GM19468 (cell line): ENCODE results near the gene PPP1R16B.

Experiments
- ATAC-seq: cut with Tn5 transposase; IDR thresholded peaks from one replicate; pipeline ENCODE4 v1.9.1; 2021; ENCODE audit warnings: mild to moderate bottlenecking, moderate library complexity, moderate number of reproducible peaks; ENCODE audit not compliant: unreplicated experiment; ENCODE audit errors: extremely low read depth

PPP1R16B gene

GRCh38 chr20:38818113-38819065 is 12.9 kb downstream of the PPP1R16B start:
- ATAC-seq, result no peak

DNA sequence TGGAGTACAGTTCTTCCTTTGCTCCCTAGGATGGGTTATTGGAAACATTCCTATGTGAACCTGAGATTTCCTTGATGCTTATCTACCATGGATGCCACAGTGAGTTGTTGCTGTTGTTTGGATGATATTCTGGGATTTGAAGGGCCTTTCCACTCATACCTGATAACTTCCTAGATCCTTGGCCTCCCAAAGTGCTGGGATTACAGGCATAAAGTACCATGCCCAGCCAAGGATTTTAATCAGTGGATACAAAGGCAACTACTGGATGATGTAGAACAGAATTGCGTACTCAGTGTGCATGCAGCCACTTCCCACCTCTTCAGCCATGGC is 20.0 kb downstream of the PPP1R16B start:
- ATAC-seq, result no peak

DNA sequence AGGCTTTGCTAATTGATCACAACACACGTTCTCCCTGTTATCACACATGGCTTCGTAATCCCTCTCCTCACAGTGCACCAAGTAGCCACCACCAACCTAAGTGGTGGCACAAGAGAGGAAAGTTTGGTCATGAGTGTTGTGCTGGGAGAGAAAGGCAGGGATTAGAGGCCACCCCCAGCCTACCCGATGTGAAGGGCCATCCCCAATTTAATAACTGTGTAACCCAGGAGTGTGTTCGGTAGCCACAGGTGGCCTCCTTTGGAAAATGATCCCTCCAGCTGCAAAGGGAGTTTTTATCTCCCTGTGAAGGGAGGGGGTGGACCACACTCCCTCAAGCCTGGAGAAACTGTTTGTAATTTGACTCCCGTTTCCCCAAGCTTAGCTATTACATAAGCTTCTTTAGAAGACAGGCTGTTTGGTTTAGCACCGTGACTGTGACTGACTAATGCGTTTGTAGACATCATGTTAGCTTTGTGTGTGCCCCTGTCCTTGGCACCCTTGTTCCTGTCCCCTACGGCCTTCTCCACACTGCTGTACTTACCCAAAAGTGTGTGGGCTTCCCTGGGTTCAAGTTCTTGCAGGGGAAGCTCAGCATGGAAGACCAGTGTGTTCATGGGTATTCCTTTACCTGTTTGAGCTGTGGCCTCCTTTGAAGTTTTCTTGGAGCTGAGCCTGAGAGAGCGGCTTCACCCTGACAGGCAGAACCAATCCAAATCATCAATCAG is 20.6 kb downstream of the PPP1R16B start:
- no peak for ATAC-seq

GRCh38 chr20:38827770-38828281 is 22.3 kb downstream of the PPP1R16B start:
- no peak for ATAC-seq

DNA sequence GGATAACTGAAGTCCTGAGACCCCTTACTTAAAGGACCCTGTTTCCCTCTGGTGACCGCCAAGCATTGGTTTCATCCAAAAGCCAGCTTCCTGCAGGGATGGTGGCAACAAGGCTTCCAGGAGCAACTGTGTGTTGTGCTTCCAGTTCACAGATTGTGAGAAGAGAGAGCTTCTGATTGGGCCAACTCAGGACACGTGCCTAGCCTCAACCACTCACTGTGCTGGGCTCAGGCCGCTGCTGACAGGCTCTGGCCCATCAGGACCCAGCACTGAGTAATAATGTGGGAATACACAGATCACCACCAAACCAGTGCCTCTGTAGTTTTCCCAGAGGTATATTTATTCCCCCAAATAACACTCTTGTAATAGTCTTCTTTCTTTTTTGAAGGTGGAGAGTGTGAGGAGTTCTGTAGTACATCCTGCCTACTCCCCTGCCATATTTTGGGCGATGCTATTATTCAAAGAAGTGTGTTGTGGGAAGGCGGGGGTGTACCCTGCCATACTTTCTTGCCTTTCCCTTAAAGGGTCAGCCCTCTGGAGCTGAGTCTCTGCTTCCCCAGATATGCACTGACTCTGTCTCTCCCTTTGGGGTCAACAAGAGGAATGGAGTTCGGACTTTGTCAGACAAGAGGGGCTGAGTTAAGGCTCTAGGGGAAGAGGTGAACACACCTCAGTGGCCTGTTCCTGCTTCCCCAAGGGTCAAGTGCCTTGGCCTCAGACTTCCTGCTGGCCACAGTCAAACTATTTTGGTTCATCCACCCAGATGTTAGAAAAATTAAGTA is 23.2 kb downstream of the PPP1R16B start:
- ATAC-seq, result no peak

- no peak for ATAC-seq
Measured at GRCh38 chr20:38829296-38829875, 23.9 kb downstream of the PPP1R16B start.

- ATAC-seq, result no peak
Measured at GRCh38 chr20:38830356-38830755, 24.9 kb downstream of the PPP1R16B start.

DNA sequence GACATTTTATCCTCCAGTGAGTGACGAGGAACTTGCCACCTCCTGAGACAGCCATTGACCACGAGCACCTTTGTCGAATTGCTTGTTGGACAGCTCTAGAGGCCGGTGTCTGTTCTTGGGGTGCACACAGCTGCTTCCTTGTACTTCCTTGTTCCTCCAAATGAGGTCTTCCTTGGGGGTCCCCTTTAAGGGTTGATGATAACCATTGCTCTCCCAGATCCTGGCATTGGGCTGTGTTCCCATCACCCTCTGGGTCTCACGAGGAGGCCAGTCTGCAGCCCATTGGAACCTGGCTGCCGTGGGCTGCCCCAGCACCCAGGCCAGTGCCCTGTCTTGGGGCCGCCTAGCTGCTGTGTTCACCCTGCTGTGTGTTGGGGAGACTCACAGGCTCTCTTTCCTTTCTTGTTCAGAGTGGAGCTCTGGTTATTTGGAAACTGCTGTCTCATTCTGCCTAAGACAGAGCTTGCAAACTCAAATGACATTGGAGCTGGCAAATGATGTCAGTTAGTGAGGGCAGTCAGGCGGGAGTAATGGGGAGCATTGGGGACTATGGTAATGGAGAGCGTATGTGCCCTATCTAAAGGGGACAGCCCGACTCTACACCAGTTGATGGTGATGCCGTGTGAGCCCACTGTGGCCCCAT is 25.7 kb downstream of the PPP1R16B start:
- no peak for ATAC-seq

DNA sequence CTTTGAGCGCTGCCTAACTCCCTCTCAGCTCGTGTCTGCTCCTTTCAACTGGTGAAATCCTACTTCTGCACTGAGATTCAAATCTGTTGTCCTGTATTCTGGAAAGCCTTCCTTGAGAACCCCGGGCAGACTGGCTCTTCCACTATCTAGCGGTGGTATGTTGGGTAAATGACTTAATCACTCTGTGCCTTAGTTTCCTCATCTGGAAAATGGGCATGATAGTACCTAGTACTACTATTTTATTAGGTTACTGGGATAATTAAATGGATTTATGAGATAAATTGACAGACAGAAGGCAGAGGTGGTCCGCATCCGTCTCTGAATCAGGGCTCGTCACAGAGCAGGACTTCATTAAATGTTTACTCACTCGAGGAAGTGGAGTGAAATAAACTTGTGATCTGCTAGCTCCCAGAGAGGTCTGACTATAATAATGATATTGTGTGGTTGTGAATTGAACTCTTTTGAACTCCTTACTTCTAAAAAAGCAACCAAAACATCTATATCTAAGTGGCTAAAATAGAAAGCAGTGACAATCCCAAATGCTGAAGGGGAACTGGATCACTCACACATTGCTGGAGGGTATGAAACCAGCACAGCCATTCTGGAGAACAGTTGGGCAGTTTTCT is 26.6 kb downstream of the PPP1R16B start:
- no peak for ATAC-seq

- no peak for ATAC-seq
Measured at GRCh38 chr20:38833154-38833856, 27.8 kb downstream of the PPP1R16B start.

DNA sequence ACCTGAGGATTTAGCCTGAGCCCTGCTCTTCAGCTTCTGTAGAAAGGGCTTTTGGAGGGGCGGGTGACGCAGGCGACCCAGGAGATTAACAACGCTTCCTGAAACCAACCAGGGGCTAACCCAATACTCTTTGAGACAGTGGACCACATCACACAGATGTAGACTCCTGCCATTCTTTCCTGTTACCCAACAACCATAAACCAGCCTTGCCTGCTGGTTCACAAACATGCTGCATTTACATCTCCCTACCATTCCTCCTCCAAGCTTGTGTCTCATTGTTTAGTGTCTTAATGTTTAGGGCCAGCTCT is 28.3 kb downstream of the PPP1R16B start:
- ATAC-seq, result no peak

- ATAC-seq, result no peak
Measured at GRCh38 chr20:38834868-38835267, 29.4 kb downstream of the PPP1R16B start.

DNA sequence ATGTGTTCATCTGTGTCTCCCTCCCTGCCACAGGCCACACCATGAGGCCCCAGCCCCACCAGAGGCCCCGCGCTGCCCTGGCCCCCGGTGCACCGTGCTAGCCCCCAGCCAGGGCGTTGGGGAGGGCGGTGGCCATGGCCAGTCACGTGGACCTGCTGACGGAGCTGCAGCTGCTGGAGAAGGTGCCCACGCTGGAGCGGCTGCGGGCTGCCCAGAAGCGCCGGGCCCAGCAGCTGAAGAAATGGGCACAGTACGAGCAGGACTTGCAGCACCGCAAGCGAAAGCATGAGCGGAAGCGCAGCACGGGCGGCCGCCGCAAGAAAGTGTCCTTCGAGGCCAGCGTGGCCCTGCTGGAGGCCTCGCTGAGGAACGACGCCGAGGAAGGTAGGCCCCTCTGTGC is 30.3 kb downstream of the PPP1R16B start:
- ATAC-seq, result no peak

DNA sequence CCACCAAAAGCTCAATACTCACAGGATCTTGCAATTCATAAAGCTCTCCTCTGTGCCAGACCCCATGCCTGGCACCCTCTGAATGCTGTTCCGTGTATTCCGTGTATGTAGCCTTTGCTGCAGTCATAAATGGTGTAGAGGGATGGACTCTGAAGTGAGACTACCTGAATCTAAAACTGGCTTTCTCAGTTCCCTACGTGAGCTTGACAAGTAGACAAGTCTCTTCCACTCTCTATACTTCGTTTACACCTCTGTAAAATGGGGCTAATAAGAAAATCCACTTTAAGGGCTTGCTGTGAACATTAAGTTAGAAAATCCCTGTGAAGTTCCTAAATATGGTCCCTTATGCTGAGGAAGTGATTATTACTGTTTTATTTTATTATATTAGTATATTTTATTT is 31.5 kb downstream of the PPP1R16B start:
- ATAC-seq, result no peak

GRCh38 chr20:38838326-38838725 is 32.8 kb downstream of the PPP1R16B start:
- ATAC-seq, result no peak

DNA sequence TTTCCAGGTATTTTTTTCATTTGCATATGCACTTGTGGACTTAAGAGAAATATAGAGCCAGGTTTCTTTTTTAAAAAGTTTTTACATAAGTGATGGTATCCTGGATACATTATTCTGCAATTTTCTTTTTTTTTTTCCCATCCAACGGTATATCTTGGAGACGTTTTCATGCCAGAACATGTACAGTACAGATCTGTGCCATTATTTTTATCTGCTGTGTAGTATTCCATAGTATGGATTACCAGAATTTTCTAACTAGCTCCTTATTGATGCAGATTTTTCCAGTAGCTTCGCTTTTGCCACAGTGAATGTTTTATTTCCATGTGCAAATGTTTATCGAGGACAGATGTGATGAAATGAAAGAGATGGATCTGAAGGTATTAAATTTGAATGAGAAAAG is 34.1 kb downstream of the PPP1R16B start:
- ATAC-seq, result no peak

GRCh38 chr20:38840053-38840893 is 34.8 kb downstream of the PPP1R16B start:
- ATAC-seq, result no peak

GRCh38 chr20:38840894-38841470 is 35.5 kb downstream of the PPP1R16B start:
- no peak for ATAC-seq
